ENCODE results near the gene NCOA4.
"Not testable (repeated sequence)": the region's sequence is repeated elsewhere in the genome, so short reads cannot be mapped to it uniquely, and the experiment has no call there.

NCOA4 gene

DNA sequence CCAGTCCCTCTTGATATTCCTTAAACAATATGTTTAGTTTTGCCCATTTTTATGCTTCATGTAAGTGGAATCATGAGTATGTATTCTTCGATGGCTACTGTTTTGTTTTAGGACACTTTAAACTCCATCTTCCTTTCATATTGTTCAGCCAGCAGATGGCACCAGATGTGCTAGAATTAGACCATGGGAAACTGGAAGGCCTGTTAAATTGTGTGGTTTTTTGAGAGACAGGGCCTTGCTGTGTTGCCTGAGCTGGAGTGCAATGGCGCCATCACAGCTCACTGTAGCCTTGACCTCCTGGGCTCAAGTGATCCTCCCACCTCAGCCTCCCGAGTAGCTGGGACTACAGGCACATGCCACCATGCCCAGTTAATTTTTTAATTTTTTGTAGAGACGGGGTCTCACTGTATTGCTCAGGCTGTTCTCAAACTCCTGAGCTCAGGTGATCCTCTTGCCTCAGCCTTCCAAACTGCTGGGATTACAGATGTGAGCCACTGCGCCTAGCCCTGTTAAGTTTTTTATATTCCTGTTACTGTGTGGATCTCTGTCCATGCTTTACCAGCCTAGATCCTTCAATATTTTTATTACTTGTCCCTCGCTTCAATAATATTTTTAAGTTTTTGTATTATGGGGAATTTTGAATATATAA is 46.8 kb downstream of the NCOA4 start:
- peak; percentile 22 for DNase-seq (ENCODE audit: low read depth)

DNA sequence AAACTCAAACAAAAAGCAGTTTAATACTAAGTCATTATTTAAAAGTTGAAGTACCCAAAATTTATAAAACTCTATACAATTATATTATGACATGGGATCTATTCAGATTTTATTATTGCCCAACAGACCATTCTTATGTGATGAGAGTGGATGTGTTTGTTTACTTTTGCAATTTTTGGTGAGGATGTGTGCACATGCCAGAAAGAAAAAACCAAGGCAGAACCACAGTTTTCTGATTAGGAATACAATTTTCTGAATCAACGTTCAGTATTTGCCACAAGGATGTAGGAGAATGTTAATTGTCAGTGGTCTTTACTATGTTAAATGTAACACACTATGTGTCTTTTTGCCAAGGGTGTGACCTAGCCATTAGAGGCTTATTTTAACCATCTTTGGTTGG is 49.1 kb downstream of the NCOA4 start:
- DNase-seq (ENCODE audit: low read depth) = not testable (repeated sequence)

DNA sequence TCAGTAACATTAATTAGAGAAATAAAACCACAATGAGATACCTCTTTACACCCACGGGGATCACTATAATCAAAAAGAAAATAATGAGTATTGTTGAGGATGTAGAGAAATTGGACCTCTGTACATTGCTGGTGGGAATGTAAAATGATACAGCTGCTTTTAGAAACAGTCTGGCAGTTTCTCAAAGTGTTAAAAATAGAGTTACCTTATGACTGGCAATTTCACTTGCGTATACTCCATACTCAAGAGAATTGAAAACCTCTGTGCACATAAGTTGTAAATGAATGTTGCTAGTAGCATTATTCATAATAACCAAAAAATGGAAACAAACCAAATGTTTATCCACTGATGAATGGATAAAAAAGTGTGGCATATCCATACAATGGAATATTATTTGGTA is 51.9 kb downstream of the NCOA4 start:
- DNase-seq (ENCODE audit: low read depth) = not testable (repeated sequence)

DNA sequence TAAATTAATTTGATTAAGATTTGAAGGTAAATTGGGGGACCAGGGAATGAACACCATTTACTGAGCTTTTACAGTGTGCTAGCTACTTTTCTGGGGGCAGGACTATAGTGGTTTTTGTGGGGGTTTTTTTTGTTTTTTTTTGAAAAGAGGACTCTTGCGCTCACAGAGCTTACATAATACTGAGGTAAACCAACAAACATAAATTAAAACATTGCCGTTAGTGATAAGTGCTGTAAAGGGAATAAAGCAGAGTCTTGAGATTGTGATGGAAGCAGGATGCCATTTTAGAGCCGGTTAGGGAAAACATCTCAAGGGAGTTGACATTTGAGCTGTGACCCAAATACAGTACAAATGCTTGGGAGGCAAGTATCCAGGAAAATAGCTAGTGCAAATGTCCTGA is 56.4 kb downstream of the NCOA4 start:
- not testable (repeated sequence) for DNase-seq (ENCODE audit: low read depth)

DNA sequence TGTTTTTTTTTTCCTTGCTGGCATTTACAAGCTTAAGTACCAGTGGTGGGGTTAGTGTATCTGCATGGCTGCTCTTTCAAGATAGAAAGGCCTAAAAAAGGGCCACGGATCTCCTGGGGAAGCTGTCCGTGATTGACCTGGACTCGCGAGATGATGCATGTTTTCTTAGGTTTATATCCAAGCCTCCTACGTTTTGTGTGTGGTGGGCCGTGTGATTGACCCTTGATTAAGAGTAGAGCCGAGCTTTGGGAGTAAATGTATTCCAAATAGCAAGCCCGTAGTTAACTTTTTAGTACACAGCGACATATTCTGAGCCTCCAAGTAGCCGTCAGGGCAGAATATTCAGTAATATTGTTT is 57.6 kb downstream of the NCOA4 start:
- not testable (repeated sequence) for DNase-seq (ENCODE audit: low read depth)

DNA sequence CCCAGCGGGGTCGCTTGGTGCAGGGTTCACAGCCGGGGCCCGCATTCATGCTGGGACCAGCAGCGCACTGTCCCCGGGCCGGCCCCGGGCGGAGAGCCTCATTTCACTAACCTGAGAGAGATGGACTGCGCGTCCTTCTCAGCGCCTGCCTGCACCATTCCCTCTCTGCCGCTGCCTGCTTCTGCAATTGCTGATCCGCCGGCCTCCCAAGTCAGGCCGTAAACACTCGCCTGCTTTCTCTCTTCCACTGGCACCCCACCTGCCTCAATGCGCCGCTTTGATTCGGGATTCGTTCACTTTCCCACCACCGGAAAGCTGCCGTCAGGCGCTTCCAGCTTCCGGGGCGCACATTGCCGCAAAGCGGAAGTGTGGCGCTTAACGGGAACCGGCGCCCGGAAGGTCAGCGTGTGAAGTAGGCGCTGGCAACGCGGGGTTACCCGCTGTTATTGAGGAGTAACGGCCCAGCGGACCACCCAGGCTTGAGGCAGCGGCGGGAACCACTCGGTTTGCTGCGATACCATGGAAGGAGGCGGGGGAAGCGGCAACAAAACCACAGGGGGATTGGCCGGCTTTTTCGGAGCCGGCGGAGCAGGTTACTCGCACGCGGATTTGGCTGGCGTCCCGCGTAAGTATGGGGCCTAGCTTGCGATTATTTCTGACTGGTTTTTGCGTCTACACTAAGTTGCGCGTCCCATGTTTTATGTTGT is 58.2 kb downstream of the NCOA4 start, which contains the start of gene TIMM23:
Gene TIMM23, plus strand, starts transcription at position 384 of the 707 bp plus-strand sequence. Its CDS starts 136 bp downstream, at position 520.
- DNase-seq (ENCODE audit: low read depth) = peak; percentile 77

DNA sequence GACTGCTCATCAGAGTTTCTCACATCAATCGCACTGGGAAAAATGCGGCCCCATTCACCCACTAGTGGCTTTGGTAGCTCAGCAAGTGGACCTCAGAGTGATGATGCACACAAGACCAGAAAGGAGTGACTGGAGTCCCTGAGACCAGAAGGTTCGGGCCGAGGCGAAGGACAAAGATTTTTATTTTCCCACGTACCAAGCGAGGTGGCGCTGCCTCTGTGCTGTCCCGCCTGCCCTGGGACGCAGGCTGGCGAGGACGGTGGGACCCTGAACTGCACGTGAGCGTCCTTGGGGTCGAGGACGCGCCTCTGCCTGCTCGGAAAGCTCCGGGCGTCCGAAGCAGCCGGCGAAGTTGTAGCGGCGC is 58.7 kb downstream of the NCOA4 start:
- DNase-seq (ENCODE audit: low read depth) = not testable (repeated sequence)

DNA sequence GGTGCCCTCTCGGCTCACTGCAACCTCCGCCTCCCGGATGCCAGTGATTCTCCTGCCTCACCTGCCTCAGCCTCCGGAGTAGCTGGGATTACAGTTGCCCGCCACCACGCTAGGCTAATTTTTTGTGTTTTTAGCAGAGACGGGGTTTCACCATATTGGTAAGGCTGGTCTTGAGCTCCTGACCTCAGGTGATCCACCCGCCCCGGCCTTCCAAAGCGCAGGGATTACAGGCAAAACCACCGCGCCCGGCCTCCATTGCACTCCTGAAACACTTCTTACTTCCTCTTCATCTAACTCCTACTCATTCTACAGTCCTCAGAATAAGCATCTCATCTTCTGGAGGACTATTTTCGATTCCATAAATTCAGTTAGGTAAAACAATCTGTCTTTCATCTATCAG is 59.4 kb downstream of the NCOA4 start:
- DNase-seq (ENCODE audit: low read depth) = not testable (repeated sequence)

DNA sequence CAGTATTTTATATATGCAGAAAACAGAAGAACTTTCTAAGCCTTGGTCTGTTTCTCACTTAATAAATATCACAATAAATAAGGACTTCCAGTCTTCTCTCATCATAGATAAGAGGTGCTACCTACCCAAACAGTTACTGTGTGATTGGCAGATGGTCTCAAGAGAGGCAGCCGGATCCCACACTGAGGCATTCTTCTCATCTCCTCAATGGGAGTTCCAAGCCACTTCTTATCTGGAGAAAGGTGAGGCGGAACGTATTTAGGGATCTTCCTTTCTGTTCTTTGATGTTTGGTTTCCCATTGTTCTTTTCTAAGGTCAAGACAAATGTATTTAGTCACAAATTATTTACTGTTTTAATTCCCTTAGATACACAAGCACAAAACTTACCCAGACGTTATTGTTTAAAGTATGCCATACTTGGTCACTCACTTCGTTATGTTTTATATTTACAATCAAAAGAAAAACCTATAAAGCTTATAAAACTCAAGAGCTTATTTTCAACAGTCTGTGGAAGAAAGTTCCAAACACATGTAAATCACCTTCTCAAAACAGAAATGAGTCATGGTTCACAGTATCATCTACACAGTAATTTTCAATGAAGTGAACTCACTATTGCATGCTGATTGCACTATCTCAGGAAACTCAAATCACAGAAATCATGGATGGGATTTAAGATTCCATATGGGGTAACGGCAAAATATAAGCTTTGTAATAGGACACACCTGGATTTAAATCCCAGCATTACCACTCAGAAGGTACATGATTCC is 67.6 kb downstream of the NCOA4 start:
- not testable (repeated sequence) for DNase-seq (ENCODE audit: low read depth)

DNA sequence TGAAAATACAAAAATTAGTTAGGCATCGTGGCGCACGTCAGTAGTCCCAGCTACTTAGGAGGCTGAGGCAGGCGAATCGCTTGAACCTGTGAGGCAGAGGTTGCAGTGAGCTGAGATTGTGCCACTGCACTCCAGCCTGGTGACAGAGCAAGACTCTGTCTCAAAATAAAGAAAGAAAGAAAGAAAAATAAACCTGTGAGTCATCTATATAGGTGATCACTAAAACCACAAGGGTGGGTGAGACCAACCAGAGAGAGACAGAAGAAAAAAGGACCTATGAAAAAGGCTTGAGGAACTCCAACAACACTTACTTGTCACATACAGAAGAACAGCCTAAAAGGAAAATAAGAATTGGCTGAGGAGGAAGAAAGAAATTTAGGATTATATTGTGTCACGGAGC is 72.5 kb downstream of the NCOA4 start:
- DNase-seq (ENCODE audit: low read depth) = not testable (repeated sequence)

DNA sequence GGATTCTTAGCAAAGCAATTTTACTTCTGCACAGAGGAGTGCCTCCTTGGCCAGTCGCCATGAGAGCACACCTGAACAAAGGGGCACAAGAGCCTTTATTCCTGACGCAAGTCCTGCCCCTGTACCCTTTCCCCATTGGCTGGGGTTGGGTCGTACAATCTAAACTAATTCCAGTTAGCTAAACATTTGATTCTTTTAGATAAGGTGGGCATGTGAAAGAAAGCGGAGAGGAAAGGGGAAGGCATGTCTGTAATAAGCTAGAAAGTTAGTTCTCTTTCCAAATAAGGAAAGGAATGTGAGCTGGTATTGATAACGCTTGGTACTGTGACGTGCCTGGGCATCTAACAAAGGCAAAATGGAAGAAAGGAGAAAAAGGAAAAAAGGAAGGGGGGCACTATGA is 73.8 kb downstream of the NCOA4 start:
- DNase-seq (ENCODE audit: low read depth) = not testable (repeated sequence)
